ENCODE results near the gene TSHZ1.

DNA sequence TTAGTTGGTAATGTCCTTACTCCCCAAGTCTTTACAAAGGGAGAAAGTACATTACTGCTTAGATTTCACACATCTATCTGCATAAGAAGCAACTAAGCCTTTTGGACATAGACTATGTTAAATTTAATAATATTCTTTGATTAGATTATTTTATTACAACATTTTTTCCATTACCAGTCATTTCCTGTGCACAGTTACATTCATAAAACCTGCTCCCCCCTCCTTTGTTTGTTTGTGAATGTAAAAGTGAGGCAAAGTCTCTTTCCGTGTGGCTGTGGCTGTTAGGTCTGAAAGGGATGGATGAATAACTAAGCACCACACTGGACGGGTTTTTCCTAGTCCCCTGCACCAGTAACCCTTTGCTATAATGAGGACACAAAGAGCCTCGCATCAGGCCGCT, 11.3 kb upstream of the TSHZ1 start:
- TF ChIP-seq, protein P1, sequence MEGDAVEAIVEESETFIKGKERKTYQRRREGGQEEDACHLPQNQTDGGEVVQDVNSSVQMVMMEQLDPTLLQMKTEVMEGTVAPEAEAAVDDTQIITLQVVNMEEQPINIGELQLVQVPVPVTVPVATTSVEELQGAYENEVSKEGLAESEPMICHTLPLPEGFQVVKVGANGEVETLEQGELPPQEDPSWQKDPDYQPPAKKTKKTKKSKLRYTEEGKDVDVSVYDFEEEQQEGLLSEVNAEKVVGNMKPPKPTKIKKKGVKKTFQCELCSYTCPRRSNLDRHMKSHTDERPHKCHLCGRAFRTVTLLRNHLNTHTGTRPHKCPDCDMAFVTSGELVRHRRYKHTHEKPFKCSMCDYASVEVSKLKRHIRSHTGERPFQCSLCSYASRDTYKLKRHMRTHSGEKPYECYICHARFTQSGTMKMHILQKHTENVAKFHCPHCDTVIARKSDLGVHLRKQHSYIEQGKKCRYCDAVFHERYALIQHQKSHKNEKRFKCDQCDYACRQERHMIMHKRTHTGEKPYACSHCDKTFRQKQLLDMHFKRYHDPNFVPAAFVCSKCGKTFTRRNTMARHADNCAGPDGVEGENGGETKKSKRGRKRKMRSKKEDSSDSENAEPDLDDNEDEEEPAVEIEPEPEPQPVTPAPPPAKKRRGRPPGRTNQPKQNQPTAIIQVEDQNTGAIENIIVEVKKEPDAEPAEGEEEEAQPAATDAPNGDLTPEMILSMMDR (IDR thresholded peaks at IDR 0.05; ENCODE audit: low read depth, low read length) = no peak
- no peak for TF ChIP-seq EZH2phosphoT487 (IDR thresholded peaks at IDR 0.05; ENCODE audit: low read depth)

All from OCI-LY3 (cell line).